Suprapubic skin (tissue), 4 donors: ENCODE results near the gene PFKFB4.

Experiments
- EP300 ChIP-seq: sonication (generic); formaldehyde crosslinking; IDR thresholded peaks from one replicate; pipeline ENCODE4 v1.6.1; 2017; ENCODE audit warnings: antibody characterized with exemption
- POLR2A ChIP-seq, 2 donors: fragments of 450-650 bp; IDR thresholded peaks; one replicate each; pipeline ENCODE4 v1.6.1; 2017; ENCODE audit warnings: antibody characterized with exemption in 2 of 2, mild to moderate bottlenecking in 2 of 2, moderate library complexity in 2 of 2
- POLR2AphosphoS5 ChIP-seq, 3 donors: sonication (generic); formaldehyde crosslinking; IDR thresholded peaks; one replicate each; pipeline ENCODE4 v1.6.1; 2017; ENCODE audit warnings: antibody characterized with exemption in 3 of 3
- TF ChIP-seq, protein P1 (sequence below), 2 donors: fragments of 200-600 bp in 1 of 2; fragments of 450-650 bp in 1 of 2; sonication (generic) in 1 of 2; IDR thresholded peaks; one replicate each; pipeline ENCODE4 v1.5.1; 2016 to 2019; ENCODE audit warnings: antibody characterized with exemption in 2 of 2, mild to moderate bottlenecking in 1 of 2, moderate library complexity in 1 of 2

DNA sequence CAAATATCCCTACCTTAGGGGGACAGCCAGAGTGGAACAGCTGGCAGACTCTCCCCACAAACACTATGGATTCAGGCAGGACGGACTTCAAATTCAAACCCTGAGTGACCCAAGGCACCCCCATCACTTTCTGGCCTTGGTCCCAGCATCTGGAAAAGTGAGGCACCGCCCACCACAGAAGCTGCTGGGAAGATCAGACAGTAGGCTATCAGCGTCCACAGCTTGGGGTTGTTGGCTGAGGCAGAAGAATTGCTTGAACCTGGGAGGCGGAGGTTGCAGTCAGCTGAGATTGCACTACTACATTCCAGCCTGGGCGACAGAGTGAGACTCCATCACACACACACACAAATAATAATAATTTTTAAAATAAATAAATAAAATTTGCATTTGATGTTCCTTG lies 8.5 kb downstream of the PFKFB4 start:
- TF ChIP-seq, protein P1, sequence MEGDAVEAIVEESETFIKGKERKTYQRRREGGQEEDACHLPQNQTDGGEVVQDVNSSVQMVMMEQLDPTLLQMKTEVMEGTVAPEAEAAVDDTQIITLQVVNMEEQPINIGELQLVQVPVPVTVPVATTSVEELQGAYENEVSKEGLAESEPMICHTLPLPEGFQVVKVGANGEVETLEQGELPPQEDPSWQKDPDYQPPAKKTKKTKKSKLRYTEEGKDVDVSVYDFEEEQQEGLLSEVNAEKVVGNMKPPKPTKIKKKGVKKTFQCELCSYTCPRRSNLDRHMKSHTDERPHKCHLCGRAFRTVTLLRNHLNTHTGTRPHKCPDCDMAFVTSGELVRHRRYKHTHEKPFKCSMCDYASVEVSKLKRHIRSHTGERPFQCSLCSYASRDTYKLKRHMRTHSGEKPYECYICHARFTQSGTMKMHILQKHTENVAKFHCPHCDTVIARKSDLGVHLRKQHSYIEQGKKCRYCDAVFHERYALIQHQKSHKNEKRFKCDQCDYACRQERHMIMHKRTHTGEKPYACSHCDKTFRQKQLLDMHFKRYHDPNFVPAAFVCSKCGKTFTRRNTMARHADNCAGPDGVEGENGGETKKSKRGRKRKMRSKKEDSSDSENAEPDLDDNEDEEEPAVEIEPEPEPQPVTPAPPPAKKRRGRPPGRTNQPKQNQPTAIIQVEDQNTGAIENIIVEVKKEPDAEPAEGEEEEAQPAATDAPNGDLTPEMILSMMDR (IDR thresholded peaks at IDR 0.05), result no peak
- TF ChIP-seq POLR2A (IDR thresholded peaks at IDR 0.05) (no peak), POLR2AphosphoS5 (IDR thresholded peaks at IDR 0.05) (no peak), EP300 (no peak)
